Breast epithelium (tissue), 4 donors: ENCODE results near the gene FHL3. TPM values are rescaled to one million over a fixed set of nuclear protein-coding genes. Genes with fewer than 3 reads are reported as not detected.

ENCODE experiments used
- DNase-seq, 2 donors: peaks; one replicate each; pipeline ENCODE4 v3.0.0-alpha.2; 2019; ENCODE audit warnings: low spot score in 2 of 2
- H3K27ac ChIP-seq, 2 donors: fragments of 200-600 bp; sonication (generic) in 1 of 2; one replicate each; pipeline ENCODE4 v1.5.1; 2016 to 2019; ENCODE audit warnings: mild to moderate bottlenecking in 1 of 2
- H3K27me3 ChIP-seq, 2 donors: fragments of 200-600 bp; sonication (generic) in 1 of 2; one replicate each; pipeline versions ENCODE4 v1.5.1 to v1.6.0; 2017 to 2019; ENCODE audit warnings: control low read depth in 1 of 2, mild to moderate bottlenecking in 1 of 2
- H3K36me3 ChIP-seq: fragments of 200-600 bp; one replicate; pipeline ENCODE4 v1.5.1; 2019
- H3K4me1 ChIP-seq, 2 donors: fragments of 200-600 bp; sonication (generic); one replicate each; pipeline ENCODE4 v1.5.1; 2016 to 2019; ENCODE audit warnings: control low read depth in 1 of 2
- H3K4me3 ChIP-seq, 3 donors: fragments of 200-600 bp; sonication (generic); 1 replicate in 2 of 3; 2 replicates in 1 of 3; pipeline ENCODE4 v1.5.1; 2016 to 2019; ENCODE audit warnings: mild to moderate bottlenecking in 3 of 3, moderate library complexity in 2 of 3
- H3K9me3 ChIP-seq, 2 donors: fragments of 200-600 bp; sonication (generic) in 1 of 2; one replicate each; pipeline ENCODE4 v1.5.1; 2016 to 2019; ENCODE audit warnings: control low read depth in 1 of 2
- POLR2A ChIP-seq: fragments of 450-650 bp; IDR thresholded peaks from one replicate; pipeline ENCODE4 v1.6.1; 2016; ENCODE audit warnings: antibody characterized with exemption, mild to moderate bottlenecking, moderate library complexity
- POLR2AphosphoS5 ChIP-seq, 3 donors: sonication (generic); formaldehyde crosslinking; IDR thresholded peaks; one replicate each; pipeline ENCODE4 v1.6.1; 2017; ENCODE audit warnings: antibody characterized with exemption in 3 of 3
- intact Hi-C: fragments of 100-400 bp; cut with DNase I; formaldehyde crosslinking; loops from one replicate; pipeline ENCODE4 v1.15.1; 2023; ENCODE audit warnings: low total_unique reads
- total RNA-seq, 3 donors: library from RNA; depleted of rRNA; stranded (reverse); fragments of >200 nt; gene quantifications; one replicate each; pipeline ENCODE4 v1.1.0, GENCODE V29; 2016
- TF ChIP-seq, protein P1 (sequence below), 3 donors: fragments of 450-650 bp; IDR thresholded peaks; one replicate each; pipeline ENCODE4 v1.5.1; 2016 to 2017; ENCODE audit warnings: antibody characterized with exemption in 3 of 3, mild to moderate bottlenecking in 3 of 3, moderate library complexity in 3 of 3

FHL3 gene
- total RNA-seq, 3 donors from 2014 or later = 11.8 to 22.6 (median 21.4) TPM

DNA sequence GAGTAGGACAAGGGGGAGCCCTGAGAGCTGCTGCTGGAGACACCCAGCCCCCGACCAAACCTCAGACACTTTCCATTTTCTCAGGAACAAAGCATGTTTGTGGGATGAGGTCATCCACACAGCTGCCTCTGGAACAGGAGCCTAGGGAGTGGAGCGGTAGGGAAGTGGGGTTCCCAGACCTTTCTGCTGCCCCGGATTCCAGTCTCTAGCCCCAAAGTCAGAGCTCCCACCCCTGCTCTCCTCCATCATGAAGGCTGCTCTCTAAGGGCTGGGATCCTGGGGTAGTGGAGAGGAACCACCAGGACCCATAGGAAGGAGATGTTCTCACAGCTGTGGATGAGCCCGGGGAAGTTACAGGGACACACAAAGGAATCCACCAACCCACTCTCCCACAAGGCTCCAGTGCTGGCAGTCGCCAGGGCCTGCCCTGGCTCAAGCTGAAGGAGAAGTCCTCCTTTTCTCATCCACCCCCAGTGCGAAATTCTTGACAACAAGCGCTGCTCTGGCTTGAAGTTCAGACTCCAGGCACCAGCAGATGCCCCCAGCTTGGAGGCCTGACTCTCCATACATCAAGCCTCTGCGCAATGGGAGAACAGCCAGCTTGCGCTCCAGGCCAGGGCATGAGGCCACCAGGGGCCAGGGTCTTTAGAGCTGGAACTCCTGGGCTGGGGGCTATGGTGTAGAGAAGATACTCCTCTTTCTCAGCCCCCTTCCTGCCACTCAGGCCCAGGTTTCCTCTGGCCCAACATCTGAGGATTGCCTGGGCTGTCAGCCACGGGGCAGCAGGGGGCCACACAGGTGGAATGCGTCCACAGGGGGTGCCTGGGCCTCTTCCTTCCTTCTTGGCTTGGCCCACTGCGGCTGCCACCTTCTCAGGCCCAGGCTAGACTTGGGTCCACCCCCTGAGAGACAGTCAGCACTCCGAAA, 4.5 kb downstream of the FHL3 start:
- no peaks in the 10 kb centered on the region for H3K27me3 ChIP-seq
- H3K27ac ChIP-seq = peak overlapping the region; percentile 90 to 95
- H3K36me3 ChIP-seq = no peaks in the 10 kb centered on the region
- intact Hi-C loops = no loop called here
- peaks cover 8 to 32% of the 10 kb centered on the region in 2 donors for H3K4me1 ChIP-seq
- TF ChIP-seq, protein P1, sequence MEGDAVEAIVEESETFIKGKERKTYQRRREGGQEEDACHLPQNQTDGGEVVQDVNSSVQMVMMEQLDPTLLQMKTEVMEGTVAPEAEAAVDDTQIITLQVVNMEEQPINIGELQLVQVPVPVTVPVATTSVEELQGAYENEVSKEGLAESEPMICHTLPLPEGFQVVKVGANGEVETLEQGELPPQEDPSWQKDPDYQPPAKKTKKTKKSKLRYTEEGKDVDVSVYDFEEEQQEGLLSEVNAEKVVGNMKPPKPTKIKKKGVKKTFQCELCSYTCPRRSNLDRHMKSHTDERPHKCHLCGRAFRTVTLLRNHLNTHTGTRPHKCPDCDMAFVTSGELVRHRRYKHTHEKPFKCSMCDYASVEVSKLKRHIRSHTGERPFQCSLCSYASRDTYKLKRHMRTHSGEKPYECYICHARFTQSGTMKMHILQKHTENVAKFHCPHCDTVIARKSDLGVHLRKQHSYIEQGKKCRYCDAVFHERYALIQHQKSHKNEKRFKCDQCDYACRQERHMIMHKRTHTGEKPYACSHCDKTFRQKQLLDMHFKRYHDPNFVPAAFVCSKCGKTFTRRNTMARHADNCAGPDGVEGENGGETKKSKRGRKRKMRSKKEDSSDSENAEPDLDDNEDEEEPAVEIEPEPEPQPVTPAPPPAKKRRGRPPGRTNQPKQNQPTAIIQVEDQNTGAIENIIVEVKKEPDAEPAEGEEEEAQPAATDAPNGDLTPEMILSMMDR (IDR thresholded peaks at IDR 0.05) = no peak
- no peak for TF ChIP-seq POLR2A
- no peak for TF ChIP-seq POLR2AphosphoS5 (IDR thresholded peaks at IDR 0.05)
- DNase-seq = peak in 1 of 2 donors; percentile 55
- no peaks in the 10 kb centered on the region for H3K9me3 ChIP-seq
- H3K4me3 ChIP-seq = peak overlapping the region in 2 of 3 donors; percentile 5 to 46

DNA sequence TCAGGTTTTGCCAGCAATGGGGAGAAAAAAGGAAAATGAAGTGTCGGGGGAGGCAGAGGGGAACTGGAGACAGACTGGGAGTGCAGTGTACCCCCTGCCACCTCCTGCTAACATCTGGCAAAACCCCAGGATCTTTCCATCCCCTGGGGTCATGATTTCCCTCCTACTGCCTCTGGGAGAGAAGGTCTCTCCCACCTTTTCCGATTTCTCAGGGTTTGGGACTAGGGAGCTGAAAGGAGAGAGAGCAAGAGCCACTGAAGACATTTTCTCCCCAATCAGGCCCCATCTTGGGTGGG, 5.1 kb downstream of the FHL3 start:
- Histone ChIP-seq H3K9me3 (no peaks in the 10 kb centered on the region), H3K4me1 (peaks cover 9 to 33% of the 10 kb centered on the region in 2 donors), H3K36me3 (no peaks in the 10 kb centered on the region), H3K4me3 (peak overlapping the region in 2 of 3 donors; percentile 4 to 46), H3K27ac (peak overlapping the region; percentile 90 to 95), H3K27me3 (no peaks in the 10 kb centered on the region)
- no peak for DNase-seq
- TF ChIP-seq, protein P1 (IDR thresholded peaks at IDR 0.05) = no peak
- TF ChIP-seq POLR2A (no peak), POLR2AphosphoS5 (IDR thresholded peaks at IDR 0.05) (no peak)
- intact Hi-C loops = no loop called here

DNA sequence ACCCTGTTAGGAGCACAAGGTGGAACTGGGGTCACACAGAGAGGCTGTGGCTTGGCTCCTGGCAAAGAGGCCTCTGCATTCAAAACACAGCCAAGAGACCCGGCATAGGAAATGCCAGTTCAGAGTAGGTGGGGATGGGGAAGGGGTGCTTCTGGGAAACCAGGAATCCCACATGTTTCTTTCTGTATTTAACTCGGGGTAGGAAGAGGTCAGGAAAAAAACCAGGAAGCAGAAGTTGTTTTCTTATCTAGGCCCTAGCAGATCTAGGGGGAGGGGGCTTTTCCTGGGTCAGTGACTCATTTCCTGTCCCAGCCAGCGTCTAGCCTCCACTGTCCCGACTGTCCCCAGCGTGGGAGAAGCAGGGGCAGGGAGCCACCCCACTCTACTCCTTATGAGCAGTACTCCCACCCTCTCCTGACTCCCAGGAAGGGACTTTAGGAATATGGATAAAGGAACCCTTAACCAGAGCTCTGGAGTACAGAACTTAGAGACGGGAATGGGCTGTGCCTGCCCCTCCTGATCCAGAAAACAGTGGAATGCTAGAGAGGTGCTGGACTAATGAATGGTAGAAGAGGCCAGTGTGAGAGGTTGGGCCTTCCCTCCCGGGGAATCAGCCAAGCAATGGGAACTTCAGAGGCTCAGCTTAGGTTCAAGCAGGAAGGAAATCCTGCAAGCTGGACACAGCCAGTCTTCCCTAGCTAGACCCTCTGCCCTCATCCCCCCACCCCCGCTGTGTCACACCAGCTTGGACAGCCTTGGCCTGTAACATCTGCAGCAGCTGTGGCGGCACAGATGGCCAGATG, 5.7 kb downstream of the FHL3 start:
- Histone ChIP-seq H3K36me3 (no peaks in the 10 kb centered on the region), H3K4me1 (peaks cover 13 to 33% of the 10 kb centered on the region in 2 donors), H3K4me3 (peak overlapping the region in 2 of 3 donors; percentile 6 to 46), H3K27ac (peak overlapping the region; percentile 90 to 95), H3K9me3 (no peaks in the 10 kb centered on the region), H3K27me3 (no peaks in the 10 kb centered on the region)
- intact Hi-C loops = no loop called here
- TF ChIP-seq POLR2A (no peak), POLR2AphosphoS5 (IDR thresholded peaks at IDR 0.05) (no peak)
- TF ChIP-seq, protein P1 (IDR thresholded peaks at IDR 0.05) = no peak
- peak in 1 of 2 donors; percentile 35 for DNase-seq

DNA sequence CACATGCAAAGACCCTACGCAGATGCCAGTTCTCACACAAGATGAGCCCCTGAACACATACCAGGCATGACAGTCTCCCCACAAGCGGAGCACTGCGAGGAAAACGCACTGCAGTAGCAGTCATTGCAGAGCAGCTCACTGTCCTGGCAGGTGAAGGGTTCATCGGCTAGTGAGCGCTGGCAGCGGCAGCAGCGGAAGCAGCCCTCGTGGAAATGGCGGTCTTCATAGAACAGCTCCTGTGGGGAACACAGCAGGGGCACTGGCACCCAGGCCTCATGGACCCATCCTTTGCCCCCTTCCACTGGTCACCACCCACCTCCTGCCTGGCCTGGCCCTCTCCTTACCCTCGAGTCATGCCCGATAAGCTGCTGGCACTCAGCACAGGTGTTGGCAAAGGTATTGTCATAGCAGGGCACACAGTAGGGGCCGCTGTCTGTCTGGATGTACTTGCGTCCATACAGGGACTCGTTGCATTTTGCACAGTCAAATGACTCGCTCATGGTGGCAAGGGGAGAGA, 6.3 kb downstream of the FHL3 start:
- no peaks in the 10 kb centered on the region for H3K9me3 ChIP-seq
- peak overlapping the region; percentile 90 to 95 for H3K27ac ChIP-seq
- intact Hi-C loops = no loop called here
- DNase-seq = no peak
- H3K36me3 ChIP-seq = no peaks in the 10 kb centered on the region
- peak overlapping the region in 2 of 3 donors; percentile 6 to 46 for H3K4me3 ChIP-seq
- TF ChIP-seq POLR2AphosphoS5 (IDR thresholded peaks at IDR 0.05) (no peak), POLR2A (no peak)
- TF ChIP-seq, protein P1 (IDR thresholded peaks at IDR 0.05) = no peak
- H3K27me3 ChIP-seq = no peaks in the 10 kb centered on the region
- peaks cover 13 to 33% of the 10 kb centered on the region in 2 donors for H3K4me1 ChIP-seq
